Ovary (tissue), 3 donors: ENCODE measurements around the gene ABLIM2.

Source experiments
- EP300 ChIP-seq: sonication (generic); formaldehyde crosslinking; IDR thresholded peaks from one replicate; pipeline ENCODE4 v1.6.1; 2017; ENCODE audit warnings: antibody characterized with exemption
- POLR2A ChIP-seq: fragments of 450-650 bp; IDR thresholded peaks from one replicate; pipeline ENCODE4 v1.6.1; 2017; ENCODE audit warnings: antibody characterized with exemption, mild to moderate bottlenecking, moderate library complexity
- TF ChIP-seq, protein P1 (sequence below), 3 donors: fragments of 450-650 bp in 2 of 3; fragments of 200-600 bp in 1 of 3; IDR thresholded peaks; one replicate each; pipeline versions ENCODE4 v1.5.1 to v1.8.0; 2016 to 2022; ENCODE audit warnings: antibody characterized with exemption in 3 of 3, mild to moderate bottlenecking in 1 of 3
- donor health status: DM: no; HTN: no; CAD: no.

- TF ChIP-seq, protein P1, sequence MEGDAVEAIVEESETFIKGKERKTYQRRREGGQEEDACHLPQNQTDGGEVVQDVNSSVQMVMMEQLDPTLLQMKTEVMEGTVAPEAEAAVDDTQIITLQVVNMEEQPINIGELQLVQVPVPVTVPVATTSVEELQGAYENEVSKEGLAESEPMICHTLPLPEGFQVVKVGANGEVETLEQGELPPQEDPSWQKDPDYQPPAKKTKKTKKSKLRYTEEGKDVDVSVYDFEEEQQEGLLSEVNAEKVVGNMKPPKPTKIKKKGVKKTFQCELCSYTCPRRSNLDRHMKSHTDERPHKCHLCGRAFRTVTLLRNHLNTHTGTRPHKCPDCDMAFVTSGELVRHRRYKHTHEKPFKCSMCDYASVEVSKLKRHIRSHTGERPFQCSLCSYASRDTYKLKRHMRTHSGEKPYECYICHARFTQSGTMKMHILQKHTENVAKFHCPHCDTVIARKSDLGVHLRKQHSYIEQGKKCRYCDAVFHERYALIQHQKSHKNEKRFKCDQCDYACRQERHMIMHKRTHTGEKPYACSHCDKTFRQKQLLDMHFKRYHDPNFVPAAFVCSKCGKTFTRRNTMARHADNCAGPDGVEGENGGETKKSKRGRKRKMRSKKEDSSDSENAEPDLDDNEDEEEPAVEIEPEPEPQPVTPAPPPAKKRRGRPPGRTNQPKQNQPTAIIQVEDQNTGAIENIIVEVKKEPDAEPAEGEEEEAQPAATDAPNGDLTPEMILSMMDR (IDR thresholded peaks at IDR 0.05): no peak
- TF ChIP-seq POLR2A (no peak), EP300 (no peak)
Measured at GRCh38 chr4:8160572-8160971, 2.0 kb upstream of the ABLIM2 start.
